Fibroblast of gingiva (primary cell): Measurements from ENCODE around the gene DNAJB4.
"Not testable (repeated sequence)": the region's sequence is repeated elsewhere in the genome, so short reads cannot be mapped to it uniquely, and the experiment has no call there.

Source experiments
- DNase-seq: peaks from one replicate; pipeline ENCODE4 v3.0.0-alpha.2; 2011; ENCODE audit warnings: low read depth

DNAJB4 gene

GRCh38 chr1:78004719-78005447 is at the start of gene DNAJB4:
Gene DNAJB4, plus strand, starts transcription at chr1:78004939. Its CDS starts 172 bp downstream, at chr1:78005111.
- DNase-seq: peak; percentile 98

GRCh38 chr1:77955709-77956108 is 49.0 kb upstream of the DNAJB4 start:
- no peak for DNase-seq

GRCh38 chr1:77956464-77956863 is 48.3 kb upstream of the DNAJB4 start:
- DNase-seq: no peak

GRCh38 chr1:77958391-77958790 is 46.3 kb upstream of the DNAJB4 start:
- DNase-seq: peak; percentile 85

- DNase-seq: no peak
Observed at GRCh38 chr1:77958850-77959249, 45.9 kb upstream of the DNAJB4 start.

- no peak for DNase-seq
Observed at GRCh38 chr1:77961392-77961791, 43.3 kb upstream of the DNAJB4 start.

GRCh38 chr1:77966291-77966690 is 38.4 kb upstream of the DNAJB4 start:
- no peak for DNase-seq

GRCh38 chr1:77970192-77970591 is 34.5 kb upstream of the DNAJB4 start:
- DNase-seq: no peak

GRCh38 chr1:77972080-77972479 is 32.7 kb upstream of the DNAJB4 start:
- no peak for DNase-seq

GRCh38 chr1:77975386-77975785 is 29.4 kb upstream of the DNAJB4 start:
- DNase-seq: no peak

- no peak for DNase-seq
Observed at GRCh38 chr1:77975907-77976306, 28.8 kb upstream of the DNAJB4 start.

GRCh38 chr1:77976433-77977076 is 28.2 kb upstream of the DNAJB4 start:
- DNase-seq: no peak

GRCh38 chr1:77977989-77978292 is 26.8 kb upstream of the DNAJB4 start:
- no peak for DNase-seq

GRCh38 chr1:77978293-77978968 is 26.3 kb upstream of the DNAJB4 start:
- DNase-seq: peak; percentile 96

- peak; percentile 99 for DNase-seq
Observed at GRCh38 chr1:77978969-77979876, 25.5 kb upstream of the DNAJB4 start, which contains the start of gene FUBP1. Gene FUBP1, minus strand, starts transcription at chr1:77979072. Its CDS starts 68 bp downstream, at chr1:77979004.

- DNase-seq: not testable (repeated sequence)
Observed at GRCh38 chr1:77983352-77983996, 21.3 kb upstream of the DNAJB4 start.

GRCh38 chr1:77983997-77984355 is 20.8 kb upstream of the DNAJB4 start:
- no peak for DNase-seq

GRCh38 chr1:77984629-77985028 is 20.1 kb upstream of the DNAJB4 start:
- no peak for DNase-seq

- DNase-seq: no peak
Observed at GRCh38 chr1:77986810-77987209, 17.9 kb upstream of the DNAJB4 start.

GRCh38 chr1:77987919-77988318 is 16.8 kb upstream of the DNAJB4 start:
- no peak for DNase-seq

GRCh38 chr1:77989744-77990143 is 15.0 kb upstream of the DNAJB4 start:
- no peak for DNase-seq
